ENCODE results near the gene TTN. TPM values are rescaled to one million over a fixed set of nuclear protein-coding genes. Genes with fewer than 3 reads are reported as not detected.

The TTN gene
- total and polyA plus RNA-seq, 2 donors (not counting 1 experiment from before 2014, with no cell fraction given): 1.7 to 46.4 TPM

GRCh38 chr2:178692845-178693244 is 114.4 kb downstream of the TTN start:
- Mint-ChIP-seq H3K4me1 (no peaks in the 10 kb centered on the region), H3K27ac (no peak overlapping the region), H3K4me3 (no peak overlapping the region), H3K9me3 (ENCODE audit: insufficient read depth) (no peaks in the 10 kb centered on the region), H3K27me3 (no peaks in the 10 kb centered on the region)
- ChIA-PET CTCF (interaction anchor here (1.3 kb wide), 1 partner anchor 10 kb away, joined by 4 read pairs; no protein-coding TSS in a partner anchor), POLR2A (no interaction called here)
- Histone ChIP-seq H3K4me3 (ENCODE audit: control extremely low read depth in 1 of 5, extremely low read depth in 1 of 5, insufficient read depth in 1 of 5, low read depth in 2 of 5, low read length in 4 of 5) (no peak overlapping the region), H3K9ac (ENCODE audit: low read length) (no peak overlapping the region), H4K20me1 (ENCODE audit: control insufficient read depth, insufficient read depth, low read length, poor library complexity, severe bottlenecking) (no peaks in the 10 kb centered on the region), H3K9me3 (ENCODE audit: control extremely low read depth in 1 of 3, control insufficient read depth in 2 of 3, insufficient read depth in 1 of 3, low read length in 2 of 3) (no peaks in the 10 kb centered on the region), H3K36me3 (replicated peaks in 1 of 2; ENCODE audit: control extremely low read depth in 1 of 2, control insufficient read depth in 1 of 2, extremely low read depth in 1 of 2, insufficient read depth in 2 of 2, low read length in 1 of 2) (peaks cover 4 to 19% of the 10 kb centered on the region in 2 experiments), H3K4me2 (replicated peaks; ENCODE audit: low read depth, low read length, poor library complexity, severe bottlenecking) (no peak overlapping the region), H3K27me3 (replicated peaks in 1 of 4; ENCODE audit: control extremely low read depth in 1 of 4, control insufficient read depth in 3 of 4, insufficient read depth in 4 of 4, low read length in 3 of 4) (no peaks in the 10 kb centered on the region), H3K79me2 (ENCODE audit: control insufficient read depth, insufficient read depth, low read length) (no peaks in the 10 kb centered on the region), H3K27ac (ENCODE audit: low read length in 2 of 2) (no peak overlapping the region), H3K4me1 (ENCODE audit: control insufficient read depth in 2 of 2, insufficient read depth in 2 of 2, low read length in 2 of 2) (no peaks in the 10 kb centered on the region), H2AFZ (ENCODE audit: insufficient read depth, low read depth, low read length, poor library complexity, severe bottlenecking) (no peak overlapping the region)
- no peak for TF ChIP-seq EZH2 (IDR thresholded peaks at IDR 0.05; ENCODE audit: borderline replicate concordance, insufficient read depth, low read depth, low read length, poor library complexity, severe bottlenecking)
- TF ChIP-seq, protein P1, sequence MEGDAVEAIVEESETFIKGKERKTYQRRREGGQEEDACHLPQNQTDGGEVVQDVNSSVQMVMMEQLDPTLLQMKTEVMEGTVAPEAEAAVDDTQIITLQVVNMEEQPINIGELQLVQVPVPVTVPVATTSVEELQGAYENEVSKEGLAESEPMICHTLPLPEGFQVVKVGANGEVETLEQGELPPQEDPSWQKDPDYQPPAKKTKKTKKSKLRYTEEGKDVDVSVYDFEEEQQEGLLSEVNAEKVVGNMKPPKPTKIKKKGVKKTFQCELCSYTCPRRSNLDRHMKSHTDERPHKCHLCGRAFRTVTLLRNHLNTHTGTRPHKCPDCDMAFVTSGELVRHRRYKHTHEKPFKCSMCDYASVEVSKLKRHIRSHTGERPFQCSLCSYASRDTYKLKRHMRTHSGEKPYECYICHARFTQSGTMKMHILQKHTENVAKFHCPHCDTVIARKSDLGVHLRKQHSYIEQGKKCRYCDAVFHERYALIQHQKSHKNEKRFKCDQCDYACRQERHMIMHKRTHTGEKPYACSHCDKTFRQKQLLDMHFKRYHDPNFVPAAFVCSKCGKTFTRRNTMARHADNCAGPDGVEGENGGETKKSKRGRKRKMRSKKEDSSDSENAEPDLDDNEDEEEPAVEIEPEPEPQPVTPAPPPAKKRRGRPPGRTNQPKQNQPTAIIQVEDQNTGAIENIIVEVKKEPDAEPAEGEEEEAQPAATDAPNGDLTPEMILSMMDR (IDR thresholded peaks at IDR 0.05): no peak
- no CpG with 5 or more reads among the region's 2 CpGs for WGBS (ENCODE audit: insufficient coverage)
- ATAC-seq (ENCODE audit: low read depth) (no peak), DNase-seq (no peak)
- intact Hi-C loops (cut with micrococcal nuclease): no loop called here

GRCh38 chr2:178689808-178690207 is 117.4 kb downstream of the TTN start:
- DNase-seq: no peak
- Mint-ChIP-seq H3K9me3 (ENCODE audit: insufficient read depth) (no peaks in the 10 kb centered on the region), H3K27me3 (no peaks in the 10 kb centered on the region), H3K4me1 (no peaks in the 10 kb centered on the region), H3K4me3 (no peak overlapping the region), H3K27ac (no peak overlapping the region)
- ChIA-PET CTCF (interaction anchor here (1.7 kb wide), 1 partner anchor 11 kb away, joined by 8 read pairs; no protein-coding TSS in a partner anchor), POLR2A (no interaction called here)
- Histone ChIP-seq H3K4me1 (ENCODE audit: control insufficient read depth in 2 of 2, insufficient read depth in 2 of 2, low read length in 2 of 2) (no peaks in the 10 kb centered on the region), H3K27me3 (replicated peaks in 1 of 4; ENCODE audit: control extremely low read depth in 1 of 4, control insufficient read depth in 3 of 4, insufficient read depth in 4 of 4, low read length in 3 of 4) (no peaks in the 10 kb centered on the region), H3K4me2 (replicated peaks; ENCODE audit: low read depth, low read length, poor library complexity, severe bottlenecking) (no peak overlapping the region), H4K20me1 (ENCODE audit: control insufficient read depth, insufficient read depth, low read length, poor library complexity, severe bottlenecking) (no peaks in the 10 kb centered on the region), H3K9me3 (ENCODE audit: control extremely low read depth in 1 of 3, control insufficient read depth in 2 of 3, insufficient read depth in 1 of 3, low read length in 2 of 3) (no peaks in the 10 kb centered on the region), H3K79me2 (ENCODE audit: control insufficient read depth, insufficient read depth, low read length) (no peaks in the 10 kb centered on the region), H2AFZ (ENCODE audit: insufficient read depth, low read depth, low read length, poor library complexity, severe bottlenecking) (no peak overlapping the region), H3K9ac (ENCODE audit: low read length) (no peak overlapping the region), H3K4me3 (ENCODE audit: control extremely low read depth in 1 of 5, extremely low read depth in 1 of 5, insufficient read depth in 1 of 5, low read depth in 2 of 5, low read length in 4 of 5) (no peak overlapping the region), H3K36me3 (replicated peaks in 1 of 2; ENCODE audit: control extremely low read depth in 1 of 2, control insufficient read depth in 1 of 2, extremely low read depth in 1 of 2, insufficient read depth in 2 of 2, low read length in 1 of 2) (peaks cover 6 to 19% of the 10 kb centered on the region in 2 experiments), H3K27ac (ENCODE audit: low read length in 2 of 2) (no peak overlapping the region)
- no CpG with 5 or more reads among the region's 1 CpG for WGBS (ENCODE audit: insufficient coverage)
- ATAC-seq (ENCODE audit: low read depth): no peak
- TF ChIP-seq, protein P1 (IDR thresholded peaks at IDR 0.05): no peak
- TF ChIP-seq EZH2 (IDR thresholded peaks at IDR 0.05; ENCODE audit: borderline replicate concordance, insufficient read depth, low read depth, low read length, poor library complexity, severe bottlenecking): no peak
- intact Hi-C loops (cut with micrococcal nuclease): no loop called here

All from B cell (primary cell).